Measurements from ENCODE around the gene NLGN2. TPM values are rescaled to one million over a fixed set of nuclear protein-coding genes. Genes with fewer than 3 reads are reported as not detected.
A peak's percentile ranks its signal among the peaks of the same experiment; 100 is the strongest.

NLGN2 gene
- total RNA-seq, 1 experiment from 2014 or later: 6.7 TPM

GRCh38 chr17:7403977-7404736, 3.5 kb upstream of the NLGN2 start, which contains the start of gene TMEM256:
Gene TMEM256, minus strand, starts transcription at chr17:7404097. Its CDS starts 13 bp downstream, at chr17:7404084.
- peak within 1 kb of the TSS; percentile 86 for H3K27ac Mint-ChIP-seq (ENCODE audit: low read depth, unreplicated experiment)
- POLR2A ChIA-PET: interaction anchor here (0.7 to 2.7 kb wide), 35 partner anchors 9 to 617 kb away, joined by 3 to 48 read pairs (median 4); partner anchors contain the start of genes DVL2, GABARAP, KCTD11 and MPDU1
- H3K27me3 Mint-ChIP-seq (ENCODE audit: insufficient read depth, unreplicated experiment): no peaks in the 10 kb centered on the region
- peak within 1 kb of the TSS; percentile 78 for H3K4me3 Mint-ChIP-seq (ENCODE audit: unreplicated experiment)
- no TSS peak for BruUV-seq (replicated peaks)
- intact Hi-C loops (cut with micrococcal nuclease): loop anchor here (1.0 to 2.0 kb wide), 2 partner anchors 31 to 47 kb away; partner anchors contain the start of gene TMEM102
- peak; percentile 99 for DNase-seq (ENCODE audit: unreplicated experiment)
- TF ChIP-seq CTCF (IDR thresholded peaks at IDR 0.05; ENCODE audit: unreplicated experiment): no peak
- no peaks in the 10 kb centered on the region for H3K9me3 Mint-ChIP-seq (ENCODE audit: unreplicated experiment)
- CTCF ChIA-PET: interaction anchor here (0.6 to 1.5 kb wide), 8 partner anchors 9 to 162 kb away, joined by 3 to 4 read pairs (median 3); no protein-coding TSS in a partner anchor
- peaks cover 7% of the 10 kb centered on the region for H3K36me3 Mint-ChIP-seq (ENCODE audit: insufficient read depth, unreplicated experiment)
- peaks cover 16% of the 10 kb centered on the region for H3K4me1 Mint-ChIP-seq (ENCODE audit: insufficient read depth, unreplicated experiment)

- peaks cover 16% of the 10 kb centered on the region for H3K4me1 Mint-ChIP-seq (ENCODE audit: insufficient read depth, unreplicated experiment)
- no peak for TF ChIP-seq CTCF (IDR thresholded peaks at IDR 0.05; ENCODE audit: unreplicated experiment)
- ChIA-PET POLR2A (interaction anchor here (0.6 to 2.7 kb wide), 33 partner anchors 10 to 618 kb away, joined by 3 to 48 read pairs (median 4); partner anchors contain the start of genes DVL2, GABARAP, KCTD11 and MPDU1), CTCF (interaction anchor here (0.6 to 1.5 kb wide), 6 partner anchors 9 to 138 kb away, joined by 3 read pairs; no protein-coding TSS in a partner anchor)
- no peaks in the 10 kb centered on the region for H3K9me3 Mint-ChIP-seq (ENCODE audit: unreplicated experiment)
- peak overlapping the region; percentile 86 for H3K27ac Mint-ChIP-seq (ENCODE audit: low read depth, unreplicated experiment)
- peaks cover 7% of the 10 kb centered on the region for H3K36me3 Mint-ChIP-seq (ENCODE audit: insufficient read depth, unreplicated experiment)
- intact Hi-C loops (cut with micrococcal nuclease): loop anchor here (1.0 to 2.0 kb wide), 2 partner anchors 30 to 48 kb away; partner anchors contain the start of gene TMEM102
- H3K4me3 Mint-ChIP-seq (ENCODE audit: unreplicated experiment): peak overlapping the region; percentile 78
- H3K27me3 Mint-ChIP-seq (ENCODE audit: insufficient read depth, unreplicated experiment): no peaks in the 10 kb centered on the region
- no peak for DNase-seq (ENCODE audit: unreplicated experiment)
- no TSS peak for BruUV-seq (replicated peaks)
Measured at GRCh38 chr17:7404737-7405349, 2.8 kb upstream of the NLGN2 start.

GRCh38 chr17:7405350-7406234, 2.1 kb upstream of the NLGN2 start:
- peaks cover 14% of the 10 kb centered on the region for H3K36me3 Mint-ChIP-seq (ENCODE audit: insufficient read depth, unreplicated experiment)
- no peaks in the 10 kb centered on the region for H3K27me3 Mint-ChIP-seq (ENCODE audit: insufficient read depth, unreplicated experiment)
- no peak for TF ChIP-seq CTCF (IDR thresholded peaks at IDR 0.05; ENCODE audit: unreplicated experiment)
- H3K27ac Mint-ChIP-seq (ENCODE audit: low read depth, unreplicated experiment): peak overlapping the region; percentile 86
- CTCF ChIA-PET: interaction anchor here (1.2 kb wide), 1 partner anchor 21 kb away, joined by 3 read pairs; no protein-coding TSS in a partner anchor
- DNase-seq (ENCODE audit: unreplicated experiment): no peak
- intact Hi-C loops (cut with micrococcal nuclease): loop anchor here (2.0 kb wide), 1 partner anchor 49 kb away; no protein-coding TSS in a partner anchor
- POLR2A ChIA-PET: interaction anchor here (0.6 kb wide), 1 partner anchor 22 kb away, joined by 3 read pairs; no protein-coding TSS in a partner anchor
- H3K4me3 Mint-ChIP-seq (ENCODE audit: unreplicated experiment): peak overlapping the region; percentile 78
- H3K9me3 Mint-ChIP-seq (ENCODE audit: unreplicated experiment): no peaks in the 10 kb centered on the region
- peaks cover 16% of the 10 kb centered on the region for H3K4me1 Mint-ChIP-seq (ENCODE audit: insufficient read depth, unreplicated experiment)
- no TSS peak for BruUV-seq (replicated peaks)
